IMR-90 (cell line): Measurements from ENCODE around the gene TTLL9.

ENCODE experiments used
- BHLHE40 ChIP-seq: fragments of 150-350 bp; IDR thresholded peaks from 2 replicates; pipeline ENCODE4 v1.6.1; 2016; ENCODE audit warnings: mild to moderate bottlenecking, low read depth, low read length
- CHD1 ChIP-seq: IDR thresholded peaks from 2 replicates; pipeline ENCODE4 v1.6.1; 2012; ENCODE audit warnings: low read depth, low read length, improper control_type of control experiment
- FOS ChIP-seq: fragments of 150-350 bp; IDR thresholded peaks from 2 replicates; pipeline ENCODE4 v1.6.1; 2016; ENCODE audit warnings: low read depth, low read length
- MAFK ChIP-seq: IDR thresholded peaks from 2 replicates; pipeline ENCODE4 v1.6.1; 2012; ENCODE audit warnings: low read depth, low read length, improper control_type of control experiment
- MAZ ChIP-seq: IDR thresholded peaks from 2 replicates; pipeline ENCODE4 v1.6.1; 2012; ENCODE audit warnings: low read depth, mild to moderate bottlenecking, low read length, improper control_type of control experiment, moderate library complexity, borderline replicate concordance
- MXI1 ChIP-seq: IDR thresholded peaks from 2 replicates; pipeline ENCODE4 v1.6.1; 2012; ENCODE audit warnings: low read depth, mild to moderate bottlenecking, low read length, moderate library complexity, borderline replicate concordance
- POLR2A ChIP-seq: IDR thresholded peaks from 2 replicates; pipeline ENCODE4 v1.6.1; 2012; ENCODE audit warnings: mild to moderate bottlenecking, low read depth, low read length
- RAD21 ChIP-seq: IDR thresholded peaks from 2 replicates; pipeline ENCODE4 v1.6.1; 2012; ENCODE audit warnings: low read length, improper control_type of control experiment
- SMC3 ChIP-seq: fragments of 150-350 bp; IDR thresholded peaks from 2 replicates; pipeline ENCODE4 v1.6.1; 2016; ENCODE audit warnings: low read depth, mild to moderate bottlenecking, antibody characterized with exemption, low read length, moderate library complexity
- USF2 ChIP-seq: fragments of 150-350 bp; IDR thresholded peaks from 2 replicates; pipeline ENCODE4 v1.6.1; 2017; ENCODE audit warnings: mild to moderate bottlenecking, antibody characterized with exemption, low read length, low read depth
- TF ChIP-seq, protein P1 (sequence below): conservative IDR thresholded peaks from 2 replicates; pipeline ENCODE4 v1.5.1; 2012; ENCODE audit warnings: mild to moderate bottlenecking, low read depth, low read length, improper control_type of control experiment
- TF ChIP-seq, protein P2 (sequence below): fragments of 150-350 bp; IDR thresholded peaks from 2 replicates; pipeline ENCODE4 v1.6.1; 2016; ENCODE audit warnings: low read depth, mild to moderate bottlenecking, low read length, moderate library complexity, borderline replicate concordance

GRCh38 chr20:31883829-31884228 lies 13.4 kb downstream of the TTLL9 start:
- no peak for TF ChIP-seq MAZ
- TF ChIP-seq, protein P1, sequence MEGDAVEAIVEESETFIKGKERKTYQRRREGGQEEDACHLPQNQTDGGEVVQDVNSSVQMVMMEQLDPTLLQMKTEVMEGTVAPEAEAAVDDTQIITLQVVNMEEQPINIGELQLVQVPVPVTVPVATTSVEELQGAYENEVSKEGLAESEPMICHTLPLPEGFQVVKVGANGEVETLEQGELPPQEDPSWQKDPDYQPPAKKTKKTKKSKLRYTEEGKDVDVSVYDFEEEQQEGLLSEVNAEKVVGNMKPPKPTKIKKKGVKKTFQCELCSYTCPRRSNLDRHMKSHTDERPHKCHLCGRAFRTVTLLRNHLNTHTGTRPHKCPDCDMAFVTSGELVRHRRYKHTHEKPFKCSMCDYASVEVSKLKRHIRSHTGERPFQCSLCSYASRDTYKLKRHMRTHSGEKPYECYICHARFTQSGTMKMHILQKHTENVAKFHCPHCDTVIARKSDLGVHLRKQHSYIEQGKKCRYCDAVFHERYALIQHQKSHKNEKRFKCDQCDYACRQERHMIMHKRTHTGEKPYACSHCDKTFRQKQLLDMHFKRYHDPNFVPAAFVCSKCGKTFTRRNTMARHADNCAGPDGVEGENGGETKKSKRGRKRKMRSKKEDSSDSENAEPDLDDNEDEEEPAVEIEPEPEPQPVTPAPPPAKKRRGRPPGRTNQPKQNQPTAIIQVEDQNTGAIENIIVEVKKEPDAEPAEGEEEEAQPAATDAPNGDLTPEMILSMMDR = no peak
- TF ChIP-seq RAD21 = no peak
- no peak for TF ChIP-seq POLR2A
- no peak for TF ChIP-seq MXI1
- TF ChIP-seq, protein P2, sequence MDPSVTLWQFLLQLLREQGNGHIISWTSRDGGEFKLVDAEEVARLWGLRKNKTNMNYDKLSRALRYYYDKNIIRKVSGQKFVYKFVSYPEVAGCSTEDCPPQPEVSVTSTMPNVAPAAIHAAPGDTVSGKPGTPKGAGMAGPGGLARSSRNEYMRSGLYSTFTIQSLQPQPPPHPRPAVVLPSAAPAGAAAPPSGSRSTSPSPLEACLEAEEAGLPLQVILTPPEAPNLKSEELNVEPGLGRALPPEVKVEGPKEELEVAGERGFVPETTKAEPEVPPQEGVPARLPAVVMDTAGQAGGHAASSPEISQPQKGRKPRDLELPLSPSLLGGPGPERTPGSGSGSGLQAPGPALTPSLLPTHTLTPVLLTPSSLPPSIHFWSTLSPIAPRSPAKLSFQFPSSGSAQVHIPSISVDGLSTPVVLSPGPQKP = no peak
- TF ChIP-seq CHD1 = no peak
- TF ChIP-seq FOS = no peak
- no peak for TF ChIP-seq BHLHE40
- no peak for TF ChIP-seq SMC3
- no peak for TF ChIP-seq USF2
- no peak for TF ChIP-seq MAFK
